ENCODE measurements around the gene RNF25.

RNF25 gene

GRCh38 chr2:218622606-218623365 lies 49.0 kb downstream of the RNF25 start:
- DNase-seq = no peak

DNA sequence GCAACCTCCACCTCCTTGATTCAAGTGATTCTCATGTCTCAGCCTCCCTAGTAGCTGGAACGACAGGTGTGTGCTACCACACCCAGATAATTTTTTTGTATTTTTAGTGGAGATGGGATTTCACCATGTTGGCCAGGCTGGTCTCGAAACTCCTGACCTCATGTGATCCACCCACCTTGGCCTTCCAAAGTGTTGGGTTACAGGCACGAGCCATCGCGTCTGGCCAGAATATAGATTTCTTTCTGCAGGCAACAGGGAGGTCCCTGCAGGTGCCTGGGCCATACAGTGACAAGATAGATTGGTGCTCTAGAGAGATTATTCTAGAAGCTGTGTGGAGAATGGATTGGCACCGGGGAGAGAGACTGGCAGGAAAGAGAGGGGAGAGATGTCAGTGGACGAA lies 50.8 kb downstream of the RNF25 start:
- no peak for DNase-seq

GRCh38 chr2:218618102-218618860 lies 53.5 kb downstream of the RNF25 start:
- no peak for DNase-seq

- no peak for DNase-seq
Measured at GRCh38 chr2:218615868-218616315, 55.9 kb downstream of the RNF25 start.

Data from stimulated activated CD4-positive, alpha-beta T cell treated with anti-CD3 and anti-CD28 coated beads, Interleukin-4, amount 100 ng/mL, for 1 hour (primary cell).